ENCODE results near the gene SMG9. TPM values are rescaled to one million over a fixed set of nuclear protein-coding genes. Genes with fewer than 3 reads are reported as not detected.

The SMG9 gene
- total and polyA plus RNA-seq, 4 donors, result 23.5 to 55.9 (median 29.6) TPM

- no peak overlapping the region for H3K27ac ChIP-seq (ENCODE audit: low read depth in 1 of 2, low read length in 1 of 2)
- no peaks in the 10 kb centered on the region for H3K27me3 ChIP-seq (ENCODE audit: control insufficient read depth in 3 of 3, insufficient read depth in 3 of 3, low read length in 2 of 3)
- DNase-seq (no peak), ATAC-seq (ENCODE audit: insufficient read depth, low FRiP score) (no peak)
- no peak for TF ChIP-seq CTCF (IDR thresholded peaks at IDR 0.05; ENCODE audit: control extremely low read depth, extremely low read depth)
- peaks cover 0 to 3% (median 0%) of the 10 kb centered on the region in 4 donors for H3K9me3 ChIP-seq (ENCODE audit: control insufficient read depth in 4 of 4, insufficient read depth in 3 of 4, low read length in 3 of 4)
- H3K36me3 ChIP-seq (ENCODE audit: control insufficient read depth in 4 of 4, insufficient read depth in 4 of 4, low read length in 4 of 4), result no peaks in the 10 kb centered on the region
- no peak overlapping the region for H3K4me3 ChIP-seq
- no peak overlapping the region for H3K9ac ChIP-seq (ENCODE audit: insufficient read depth in 1 of 2, low read length in 2 of 2)
- peaks cover 0 to 14% (median 0%) of the 10 kb centered on the region in 5 donors for H3K4me1 ChIP-seq (ENCODE audit: control insufficient read depth in 5 of 5, insufficient read depth in 5 of 5, low read length in 5 of 5)
- 90 to 94% methylated on average over 8 of the region's 8 CpGs for WGBS, 2 donors
These were observed 28.9 kb upstream of the SMG9 start for GRCh38 chr19:43783636-43784035.

GRCh38 chr19:43782689-43783231 lies 28.0 kb upstream of the SMG9 start:
- H3K9me3 ChIP-seq (ENCODE audit: control insufficient read depth in 4 of 4, insufficient read depth in 3 of 4, low read length in 3 of 4), result peaks cover 0 to 3% (median 0%) of the 10 kb centered on the region in 4 donors
- no peak for TF ChIP-seq CTCF (IDR thresholded peaks at IDR 0.05; ENCODE audit: control extremely low read depth, extremely low read depth)
- ATAC-seq (ENCODE audit: insufficient read depth, low FRiP score), result no peak
- no peaks in the 10 kb centered on the region for H3K27me3 ChIP-seq (ENCODE audit: control insufficient read depth in 3 of 3, insufficient read depth in 3 of 3, low read length in 2 of 3)
- H3K9ac ChIP-seq (ENCODE audit: insufficient read depth in 1 of 2, low read length in 2 of 2), result no peak overlapping the region
- no peaks in the 10 kb centered on the region for H3K36me3 ChIP-seq (ENCODE audit: control insufficient read depth in 4 of 4, insufficient read depth in 4 of 4, low read length in 4 of 4)
- DNase-seq, result no peak
- WGBS, 2 donors, result 75 to 79% methylated on average over 24 of the region's 24 CpGs
- H3K4me3 ChIP-seq, result no peak overlapping the region
- no peak overlapping the region for H3K27ac ChIP-seq (ENCODE audit: low read depth in 1 of 2, low read length in 1 of 2)
- H3K4me1 ChIP-seq (ENCODE audit: control insufficient read depth in 5 of 5, insufficient read depth in 5 of 5, low read length in 5 of 5), result peaks cover 0 to 18% (median 2%) of the 10 kb centered on the region in 5 donors

GRCh38 chr19:43782311-43782660 lies 27.5 kb upstream of the SMG9 start:
- ATAC-seq (ENCODE audit: insufficient read depth, low FRiP score) (no peak), DNase-seq (no peak)
- no peak for TF ChIP-seq CTCF (IDR thresholded peaks at IDR 0.05; ENCODE audit: control extremely low read depth, extremely low read depth)
- no peak overlapping the region for H3K4me3 ChIP-seq
- no peak overlapping the region for H3K9ac ChIP-seq (ENCODE audit: insufficient read depth in 1 of 2, low read length in 2 of 2)
- peaks cover 0 to 20% (median 5%) of the 10 kb centered on the region in 5 donors for H3K4me1 ChIP-seq (ENCODE audit: control insufficient read depth in 5 of 5, insufficient read depth in 5 of 5, low read length in 5 of 5)
- H3K27ac ChIP-seq (ENCODE audit: low read depth in 1 of 2, low read length in 1 of 2), result no peak overlapping the region
- WGBS, 2 donors, result 63 to 70% methylated on average over 8 of the region's 8 CpGs
- peaks cover 0 to 3% (median 0%) of the 10 kb centered on the region in 4 donors for H3K9me3 ChIP-seq (ENCODE audit: control insufficient read depth in 4 of 4, insufficient read depth in 3 of 4, low read length in 3 of 4)
- H3K27me3 ChIP-seq (ENCODE audit: control insufficient read depth in 3 of 3, insufficient read depth in 3 of 3, low read length in 2 of 3), result no peaks in the 10 kb centered on the region
- no peaks in the 10 kb centered on the region for H3K36me3 ChIP-seq (ENCODE audit: control insufficient read depth in 4 of 4, insufficient read depth in 4 of 4, low read length in 4 of 4)
